GM12872 (cell line): ENCODE results near the gene RTN4RL2.

Source experiments
- CTCF ChIP-seq: IDR thresholded peaks from 3 replicates; pipeline ENCODE4 v1.5.1; 2011; ENCODE audit warnings: low read depth, mild to moderate bottlenecking, low read length, moderate library complexity; ENCODE audit not compliant: insufficient read depth

RTN4RL2 gene

DNA sequence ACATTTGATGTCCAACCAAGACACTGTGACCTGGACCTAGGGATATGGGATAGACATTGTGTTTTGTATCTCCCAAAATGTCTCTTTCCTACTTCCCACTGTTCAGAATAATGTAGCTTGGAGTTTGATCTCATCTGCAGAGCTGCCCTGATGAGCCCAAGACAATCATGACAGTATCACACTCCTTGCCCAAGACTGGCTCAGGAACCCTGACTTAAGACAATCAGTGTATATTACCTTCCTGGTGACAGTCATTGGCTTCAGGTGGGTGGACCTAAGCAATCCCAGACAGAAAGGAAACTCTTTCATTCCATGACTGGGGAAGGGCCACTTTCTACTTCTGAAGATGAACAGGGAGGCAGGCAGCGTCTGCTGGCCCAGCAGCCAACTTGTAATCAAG is 14.3 kb upstream of the RTN4RL2 start:
- no peak for TF ChIP-seq CTCF

- no peak for TF ChIP-seq CTCF
Observed at GRCh38 chr11:57453543-57454177, 6.7 kb upstream of the RTN4RL2 start.

DNA sequence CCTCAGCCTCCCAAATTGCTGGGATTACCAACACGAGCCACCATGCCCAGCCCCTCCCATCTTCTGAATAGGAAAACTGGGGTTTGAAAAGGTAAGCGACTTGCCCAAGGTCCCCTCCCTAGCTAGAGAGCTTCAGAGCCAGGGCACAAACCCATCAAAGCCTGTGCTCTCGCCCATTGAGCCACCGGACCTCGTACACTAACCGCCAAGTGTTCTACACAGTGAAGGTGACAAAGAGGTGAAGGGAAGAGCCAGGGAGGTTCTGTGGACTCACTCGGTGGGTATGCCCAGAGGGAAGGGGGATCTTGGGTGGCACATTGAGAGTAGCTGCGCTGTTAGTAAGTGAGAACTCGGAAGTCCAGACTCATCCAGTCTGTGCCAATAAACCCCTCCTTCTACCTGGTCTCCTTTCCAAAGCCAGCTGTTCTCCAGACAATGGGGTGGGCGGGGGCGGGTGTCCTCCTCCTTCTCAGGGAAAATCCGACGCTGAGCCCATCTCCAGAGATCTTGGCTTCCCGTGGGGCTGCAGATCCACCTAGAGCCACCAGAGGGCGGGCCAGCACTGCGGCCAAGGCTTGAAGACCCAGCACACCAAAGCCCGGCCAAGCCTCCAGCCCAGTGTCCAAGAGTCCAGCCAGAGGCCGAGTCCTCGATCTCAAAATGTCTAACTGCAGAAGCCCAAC is 3.2 kb upstream of the RTN4RL2 start:
- peak; percentile 100 for TF ChIP-seq CTCF

- TF ChIP-seq CTCF: no peak
Observed at GRCh38 chr11:57457643-57458023, 2.7 kb upstream of the RTN4RL2 start.

DNA sequence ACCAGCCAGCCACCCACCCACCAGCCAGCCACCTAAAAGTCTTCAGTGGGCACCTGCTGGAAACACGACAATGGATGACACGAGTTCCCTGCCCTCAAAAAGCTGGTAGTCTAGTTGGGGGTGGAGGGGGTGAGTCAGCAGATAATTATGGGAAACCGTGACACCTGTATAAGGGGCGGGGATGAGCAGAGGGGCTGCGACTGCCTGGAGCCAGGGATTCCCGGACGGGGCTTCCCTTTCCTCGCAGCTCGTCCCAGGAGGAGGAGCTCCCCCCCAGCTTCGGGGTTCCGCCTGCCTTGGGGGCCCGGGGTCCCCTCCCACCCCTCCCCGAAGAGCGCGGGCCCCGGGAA is 2.3 kb upstream of the RTN4RL2 start:
- no peak for TF ChIP-seq CTCF

DNA sequence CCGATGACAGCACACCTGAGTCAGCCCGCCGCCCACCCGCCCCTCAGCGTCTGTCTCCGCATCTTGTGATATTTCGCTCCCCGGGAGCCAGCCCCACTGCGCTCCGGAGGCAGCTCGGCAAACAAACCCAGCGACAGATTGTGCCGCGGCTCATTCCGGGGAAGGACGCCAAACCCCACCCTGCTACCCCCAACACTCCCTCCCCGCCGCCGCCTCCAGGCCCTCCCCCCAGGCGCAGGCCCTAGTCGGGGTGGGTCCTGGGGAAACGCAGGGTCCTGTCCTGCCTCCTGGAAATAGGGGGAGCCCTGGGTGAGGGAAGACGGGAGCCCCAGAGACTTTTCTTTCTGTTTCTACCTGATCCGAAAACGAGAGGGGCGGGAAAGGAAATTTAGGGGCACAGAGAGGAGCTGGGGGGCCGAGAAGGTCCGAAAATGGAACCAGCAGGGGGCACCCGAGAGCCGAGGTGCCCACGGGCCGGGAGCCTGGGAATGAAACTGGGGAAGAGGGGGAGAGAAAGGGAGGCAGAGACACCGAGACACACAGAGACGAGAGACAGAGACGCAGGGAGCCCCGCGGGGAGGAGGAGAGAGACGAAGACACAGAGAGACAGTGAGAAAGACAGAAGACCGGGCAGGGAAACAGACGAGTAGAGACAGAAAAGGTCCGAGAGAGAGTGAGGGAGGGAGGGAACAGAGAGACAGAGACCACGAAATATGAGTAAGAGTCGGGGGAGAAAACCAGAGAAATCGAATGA is 1.7 kb upstream of the RTN4RL2 start:
- peak; percentile 83 for TF ChIP-seq CTCF

DNA sequence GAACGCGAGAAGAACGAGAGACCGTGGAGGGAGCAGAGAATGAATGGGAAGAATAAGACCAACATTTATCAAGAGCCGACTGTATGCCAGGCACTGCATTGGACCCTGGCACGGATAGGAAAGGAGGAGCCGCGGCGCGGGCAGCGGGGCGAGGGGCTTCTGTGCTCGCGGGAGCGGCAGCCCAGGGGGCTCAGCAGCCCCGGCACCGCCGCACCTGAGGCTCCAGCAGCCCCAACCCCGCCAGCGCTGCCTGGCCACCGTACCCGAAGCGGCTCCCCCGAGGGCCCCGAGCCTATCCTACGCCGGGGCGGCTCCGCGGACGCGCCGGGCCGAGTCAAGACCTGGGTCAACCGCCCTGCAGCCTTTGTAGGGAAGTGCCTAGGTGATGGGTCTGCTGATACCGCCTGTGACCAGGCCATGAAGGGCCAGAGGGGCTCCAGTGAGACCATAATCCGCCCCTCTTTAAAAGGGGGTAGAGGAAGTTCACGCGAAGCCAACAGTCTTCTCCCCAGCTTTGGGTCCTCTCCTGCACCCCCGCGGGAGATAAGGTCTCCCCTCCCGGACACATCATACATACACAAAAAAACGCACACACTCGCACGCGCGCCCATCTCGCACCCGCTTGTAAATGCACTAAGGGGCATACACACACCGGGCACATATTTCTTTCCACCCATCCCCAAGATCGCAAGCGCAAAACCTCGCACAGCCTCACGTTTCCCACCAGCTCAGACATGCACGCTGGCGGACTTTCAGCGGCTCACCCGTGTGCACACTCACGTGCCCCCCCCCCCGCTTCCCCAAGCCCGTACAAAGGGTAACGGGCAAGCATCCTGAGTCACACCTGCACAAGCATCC is 935 bp upstream of the RTN4RL2 start:
- no peak for TF ChIP-seq CTCF
